Activated CD4-positive, alpha-beta T cell treated with anti-CD3 and anti-CD28 coated beads, Interleukin-2, amount 50 U/mL, for 24 hours (primary cell): ENCODE data around the gene CLDN7.

Source experiments
- DNase-seq, 2 donors: peaks; one replicate each; pipeline ENCODE4 v3.0.0-alpha.2; 2020; ENCODE audit warnings: low read depth in 1 of 2, low spot score in 1 of 2

The CLDN7 gene

DNA sequence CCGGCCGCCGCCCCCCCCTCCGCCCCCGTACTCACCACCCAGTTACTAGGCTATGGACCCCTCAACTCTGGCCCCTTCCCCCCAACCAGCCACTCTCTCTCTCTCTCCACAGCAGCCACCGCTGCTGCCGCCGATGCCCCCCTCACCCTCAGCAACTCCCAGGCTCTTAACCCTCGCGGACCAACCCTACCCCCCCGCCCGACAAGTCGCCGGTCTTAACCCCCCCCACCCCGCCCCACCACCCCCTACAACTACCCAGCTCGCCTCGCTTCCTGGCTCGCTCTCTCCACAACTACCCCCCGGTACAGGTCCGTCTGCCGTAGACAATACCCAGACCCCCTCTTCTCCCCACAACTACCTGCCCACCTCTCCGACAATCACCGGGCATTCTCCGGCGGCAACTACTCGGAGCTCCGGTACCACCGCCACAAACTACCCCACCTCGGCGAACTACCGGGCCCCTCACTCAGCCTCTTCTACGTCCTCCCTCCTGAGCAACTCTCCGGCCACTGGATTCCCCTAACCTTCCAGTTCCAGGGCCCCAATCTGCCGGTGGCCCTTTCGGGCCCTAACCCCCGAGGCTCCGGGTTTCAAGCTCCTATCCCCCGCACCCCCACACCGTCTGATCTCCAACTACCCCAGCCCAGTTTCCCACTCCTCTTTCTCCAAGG, 23.7 kb downstream of the CLDN7 start:
- DNase-seq: no peak

GRCh38 chr17:7237761-7238419, 24.4 kb downstream of the CLDN7 start:
- DNase-seq: peak; percentile 70 to 83

DNA sequence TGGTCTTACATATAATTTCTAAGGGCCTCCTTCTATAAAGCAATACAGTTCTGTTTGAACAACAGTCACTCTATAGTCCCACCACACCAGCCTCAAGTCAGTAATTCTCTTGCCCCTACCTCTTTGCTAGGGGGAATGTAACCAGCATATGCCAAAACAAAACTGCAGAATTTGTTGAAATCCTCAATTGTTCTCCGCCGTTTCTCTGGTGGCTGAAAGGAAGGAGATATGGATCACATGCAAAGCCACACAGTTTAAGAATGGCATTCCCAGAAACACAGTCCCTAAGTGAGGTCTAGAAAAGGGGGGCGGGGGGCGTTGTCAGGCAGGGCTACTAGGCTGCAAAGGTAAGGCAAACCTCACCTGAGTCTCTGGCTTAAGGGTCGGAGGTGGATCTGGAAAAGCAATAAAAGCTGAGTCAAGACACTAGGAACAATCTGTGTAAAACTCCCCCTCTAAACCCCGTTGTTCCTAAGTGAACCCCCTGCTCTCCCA, 25.0 kb downstream of the CLDN7 start:
- DNase-seq: no peak

DNA sequence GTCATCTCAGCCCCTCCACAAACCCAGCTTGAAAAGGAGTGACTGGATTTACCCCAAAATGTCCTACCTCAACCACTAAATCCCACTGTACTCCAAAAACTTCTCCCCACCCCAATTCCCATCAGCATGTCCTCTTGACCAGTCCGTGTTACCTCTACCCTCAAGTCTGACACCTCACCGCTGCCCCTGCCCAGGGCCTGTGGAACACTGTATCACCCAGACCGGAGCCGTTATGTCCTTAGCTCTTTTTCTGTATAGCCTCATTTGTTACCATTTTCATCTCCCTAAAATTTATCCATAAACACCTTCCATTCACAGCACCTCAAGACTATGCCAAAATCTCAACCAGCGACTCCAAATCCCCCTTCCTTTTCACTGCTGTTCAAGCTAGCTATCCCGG, 25.5 kb downstream of the CLDN7 start:
- DNase-seq: no peak

- no peak for DNase-seq
Observed at GRCh38 chr17:7235693-7236665, 26.3 kb downstream of the CLDN7 start.

DNA sequence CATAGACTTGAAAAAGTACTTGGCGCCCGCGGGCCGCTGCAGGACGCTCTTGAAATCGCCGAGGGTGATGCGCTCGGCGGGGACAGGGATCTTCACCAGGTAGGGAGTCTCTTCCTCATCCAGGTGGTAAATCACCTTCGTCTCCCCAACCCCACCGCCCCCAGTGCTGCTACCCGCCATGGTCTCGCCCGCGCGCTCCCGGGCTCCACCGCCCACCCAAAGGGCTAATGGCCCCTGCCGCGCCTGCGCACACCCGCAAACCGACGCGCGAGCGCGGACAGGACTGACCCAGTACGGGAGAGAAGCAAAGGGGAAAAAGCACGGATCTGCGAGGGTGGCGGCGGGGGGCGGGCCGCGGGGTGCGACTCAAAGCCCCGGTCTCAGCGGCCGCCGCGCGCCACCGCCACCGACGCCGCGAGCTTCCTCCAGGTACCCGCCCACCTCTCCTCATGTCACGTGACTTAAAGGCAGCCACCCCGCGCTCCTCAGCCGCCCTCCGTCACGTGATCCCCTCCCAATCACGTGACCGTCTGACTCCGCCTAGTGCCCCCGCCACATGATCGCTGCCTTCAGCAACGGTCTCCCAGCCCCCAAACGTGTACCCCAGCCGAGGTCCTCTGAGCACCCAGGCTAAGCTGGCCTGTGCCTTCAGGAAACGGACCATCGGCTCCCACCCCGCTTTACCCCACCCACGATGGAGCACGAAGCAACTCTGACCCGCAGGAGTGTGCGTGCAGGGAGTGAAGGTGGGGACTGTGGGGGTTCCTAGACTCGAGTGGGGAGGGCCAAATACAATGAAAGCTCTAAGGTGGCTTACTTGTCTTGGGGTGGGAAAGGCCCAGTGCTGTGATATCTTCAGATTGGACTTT, 28.0 kb downstream of the CLDN7 start, which contains the start of gene DVL2:
Gene DVL2 (minus strand): TSS at position 435 of the 869 bp plus-strand sequence. CDS start 255 bp downstream, at position 180.
- peak; percentile 88 to 92 for DNase-seq

DNA sequence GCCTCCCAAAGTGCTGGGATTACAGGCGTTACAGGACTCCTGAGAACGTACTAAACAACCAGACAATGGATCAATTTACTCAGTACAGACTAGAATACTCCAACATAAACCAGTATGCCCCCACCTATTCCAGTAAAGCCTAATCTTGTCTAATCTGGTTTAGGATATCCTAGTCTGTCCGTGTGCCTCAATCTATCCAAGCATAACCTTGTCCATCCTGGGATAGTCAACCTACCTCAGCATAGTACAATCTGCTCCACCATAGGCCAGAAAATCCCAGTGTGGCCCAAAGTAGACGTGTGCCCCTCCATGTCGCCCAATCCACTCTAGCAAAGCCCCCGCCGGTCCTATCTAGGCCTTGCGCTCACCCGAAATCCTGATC, 28.6 kb downstream of the CLDN7 start:
- no peak for DNase-seq

DNA sequence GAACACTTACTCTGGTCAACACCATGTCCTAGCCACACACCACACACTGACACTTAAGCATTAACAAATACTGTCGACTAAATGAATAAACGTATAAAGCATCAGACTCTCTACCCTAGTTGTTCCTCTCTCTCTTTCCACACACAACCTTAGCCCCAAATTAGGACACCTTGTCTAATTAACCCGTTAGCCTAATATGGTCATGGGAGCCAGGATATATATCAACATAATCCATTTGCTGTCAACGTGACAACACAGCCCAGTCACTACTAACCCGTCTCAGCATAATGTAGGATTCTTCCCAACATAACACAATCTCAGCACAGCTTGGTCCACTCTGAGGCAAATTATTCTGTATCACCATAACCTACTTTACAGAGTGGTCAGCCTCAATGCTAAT, 30.2 kb downstream of the CLDN7 start:
- no peak for DNase-seq

GRCh38 chr17:7229504-7229903, 32.8 kb downstream of the CLDN7 start:
- DNase-seq: no peak

DNA sequence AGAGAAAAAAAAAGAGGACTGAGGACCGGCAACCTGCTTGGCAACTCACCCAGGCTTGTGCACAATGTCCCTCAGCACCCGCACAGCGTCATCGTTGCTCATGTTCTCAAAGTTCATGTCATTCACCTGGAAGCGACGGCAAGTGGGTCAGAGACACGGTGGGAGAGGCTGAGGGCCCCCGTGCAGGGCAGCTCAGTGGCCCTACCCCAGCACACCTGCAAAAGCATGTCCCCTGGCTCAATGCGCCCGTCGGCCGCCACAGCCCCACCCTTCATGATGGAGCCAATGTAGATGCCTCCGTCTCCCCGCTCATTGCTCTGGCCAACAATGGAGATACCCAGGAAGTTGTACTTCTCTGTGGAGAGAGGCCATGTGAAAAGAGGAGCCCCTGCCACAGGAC, 33.4 kb downstream of the CLDN7 start:
- no peak for DNase-seq

- DNase-seq: no peak
Observed at GRCh38 chr17:7226721-7227710, 35.3 kb downstream of the CLDN7 start.

DNA sequence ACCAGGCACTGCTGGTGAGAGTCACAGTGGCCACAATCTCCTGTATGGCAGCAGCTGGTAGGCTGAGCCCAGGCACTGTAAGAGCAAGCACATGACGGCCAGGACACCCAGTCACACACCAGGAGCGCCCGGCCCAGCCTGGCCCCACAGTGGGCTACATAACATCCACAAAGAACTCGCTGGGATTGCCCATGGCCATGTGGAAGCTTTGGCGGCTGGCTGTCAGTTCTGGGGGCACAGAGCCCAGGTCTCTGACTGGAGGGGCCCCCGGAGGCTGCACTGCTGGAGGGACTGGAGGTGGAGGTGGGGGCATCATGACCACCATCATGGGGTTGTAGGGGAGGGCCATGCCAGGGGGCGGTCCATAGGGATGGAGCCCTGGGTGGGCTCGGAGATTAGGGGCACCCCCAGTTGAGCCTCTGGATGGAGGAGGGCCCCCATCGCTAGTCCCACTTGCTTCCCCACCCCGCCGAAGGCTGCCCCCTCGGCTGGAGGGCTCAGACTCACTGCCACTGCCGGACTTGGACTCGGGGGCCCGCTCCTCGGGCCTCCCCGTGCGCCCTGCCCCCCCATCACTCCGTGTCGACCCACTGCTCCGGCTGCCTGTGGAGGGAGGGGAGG, 36.5 kb downstream of the CLDN7 start:
- DNase-seq: no peak

- DNase-seq: no peak
Observed at GRCh38 chr17:7224661-7225111, 37.6 kb downstream of the CLDN7 start.

GRCh38 chr17:7224110-7224509, 38.2 kb downstream of the CLDN7 start:
- DNase-seq: no peak

DNA sequence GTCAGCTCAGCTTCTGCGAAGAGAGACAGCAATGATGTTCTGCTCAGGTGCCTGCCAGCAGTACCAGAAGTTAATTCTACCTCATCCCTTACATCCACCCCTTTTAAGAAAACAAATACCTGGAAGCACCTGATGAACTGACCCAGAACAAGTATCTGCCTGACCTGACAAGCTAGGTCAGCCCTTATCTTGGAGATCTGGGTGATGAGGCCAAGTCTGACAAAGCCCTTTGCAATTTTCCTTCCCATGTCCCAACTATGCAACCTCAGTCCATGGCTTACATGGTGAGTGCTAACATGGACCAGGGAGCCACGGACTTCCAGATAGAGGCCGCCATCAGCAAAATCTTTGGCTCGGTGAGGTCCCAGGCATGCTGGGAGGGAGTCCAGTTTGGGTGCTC, 38.9 kb downstream of the CLDN7 start:
- DNase-seq: no peak

DNA sequence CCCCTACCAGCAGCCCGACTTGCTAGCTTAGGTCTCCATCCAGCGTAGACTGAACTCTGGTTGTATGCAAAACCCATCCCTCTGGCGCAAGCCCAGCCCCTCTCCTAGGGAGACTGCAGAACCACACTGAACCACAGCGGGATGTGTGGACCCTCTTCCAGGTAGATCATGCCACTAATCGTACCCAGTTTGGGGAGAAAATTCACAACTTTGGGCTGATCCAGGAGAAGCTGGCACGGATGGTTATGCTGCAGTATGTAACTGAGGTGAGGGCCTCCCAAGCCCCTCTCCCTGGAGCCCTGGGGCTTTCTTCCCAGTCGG, 39.3 kb downstream of the CLDN7 start:
- no peak for DNase-seq

DNA sequence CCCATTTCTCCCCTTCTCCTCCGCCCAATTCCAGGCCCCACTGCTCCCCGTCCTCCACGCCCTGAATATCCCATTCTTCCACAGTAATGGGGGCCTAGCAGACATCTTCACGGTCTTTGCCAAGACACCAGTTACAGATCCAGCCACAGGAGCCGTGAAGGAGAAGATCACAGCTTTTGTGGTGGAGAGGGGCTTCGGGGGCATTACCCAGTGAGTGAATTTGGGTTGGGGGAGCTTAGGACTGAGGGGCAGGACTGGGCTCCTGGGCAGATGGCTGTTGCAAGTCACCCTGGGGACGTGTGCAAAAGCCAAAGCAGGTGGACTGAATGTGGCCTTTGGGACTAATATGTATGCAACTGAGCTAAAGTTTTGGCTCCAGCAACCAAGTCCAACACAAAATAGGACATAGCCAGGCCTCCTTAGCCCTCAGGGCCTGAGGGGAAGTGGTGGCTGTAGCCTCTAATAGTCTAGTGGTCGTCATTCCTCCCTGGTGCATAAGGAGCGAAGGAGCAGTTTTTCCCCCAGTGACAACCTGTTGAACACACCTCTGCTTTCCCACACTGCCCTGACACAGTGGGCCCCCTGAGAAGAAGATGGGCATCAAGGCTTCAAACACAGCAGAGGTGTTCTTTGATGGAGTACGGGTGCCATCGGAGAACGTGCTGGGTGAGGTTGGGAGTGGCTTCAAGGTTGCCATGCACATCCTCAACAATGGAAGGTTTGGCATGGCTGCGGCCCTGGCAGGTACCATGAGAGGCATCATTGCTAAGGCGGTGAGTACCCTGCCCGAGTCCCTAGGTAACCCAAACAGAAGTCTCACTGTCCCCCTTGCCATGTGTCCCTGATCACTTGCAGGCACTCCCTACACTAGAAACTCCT, 39.9 kb downstream of the CLDN7 start:
- no peak for DNase-seq
